Testis (tissue), 3 donors: Measurements from ENCODE around the gene MAP7D2. TPM values are rescaled to one million over a fixed set of nuclear protein-coding genes. Genes with fewer than 3 reads are reported as not detected.

Source experiments
- DNase-seq: peaks from one replicate; pipeline ENCODE4 v3.0.0-alpha.2; 2019
- H3K27ac ChIP-seq, 2 donors: fragments of 200-600 bp; sonication (generic); one replicate each; pipeline ENCODE4 v1.5.1; 2019
- H3K27me3 ChIP-seq: fragments of 200-600 bp; sonication (generic); one replicate; pipeline ENCODE4 v1.5.1; 2019
- H3K36me3 ChIP-seq: fragments of 200-600 bp; sonication (generic); one replicate; pipeline ENCODE4 v1.5.1; 2017; ENCODE audit warnings: low read depth; ENCODE audit errors: missing control alignments
- H3K4me1 ChIP-seq: fragments of 200-600 bp; sonication (generic); one replicate; pipeline ENCODE4 v1.5.1; 2019
- H3K4me3 ChIP-seq, 2 donors: fragments of 200-600 bp; sonication (generic); one replicate each; pipeline ENCODE4 v1.5.1; 2017 to 2019
- H3K9me3 ChIP-seq: fragments of 200-600 bp; sonication (generic); one replicate; pipeline ENCODE4 v1.5.1; 2017
- CTCF ChIP-seq, 3 experiments: fragments of 450-650 bp in 2 of 3; fragments of 200-600 bp in 1 of 3; sonication (generic) in 1 of 3; IDR thresholded peaks; one replicate each; pipeline ENCODE4 v1.5.1; 2016 to 2019; ENCODE audit warnings: antibody characterized with exemption in 3 of 3, mild to moderate bottlenecking in 2 of 3, moderate library complexity in 1 of 3
- POLR2A ChIP-seq: fragments of 450-650 bp; IDR thresholded peaks from one replicate; pipeline ENCODE4 v1.6.1; 2017; ENCODE audit warnings: antibody characterized with exemption, mild to moderate bottlenecking, moderate library complexity
- WGBS, 2 donors: methylation state at CpG; one replicate each; pipeline ENCODE4 v1.1.5; 2018; 5-methylcytosine and 5-hydroxymethylcytosine counted together
- intact Hi-C: fragments of 100-400 bp; cut with DNase I; formaldehyde crosslinking; loops from one replicate; pipeline ENCODE4 v1.15.1; 2023; ENCODE audit warnings: low total_unique reads
- polyA plus RNA-seq: library from polyadenylated mRNA; stranded (reverse); fragments of 350-450 nt; fragmentation: Illumina TruSeq; extraction: RNeasy Lipid Tissue Mini Kit (QIAGEN cat#74804); gene quantifications from one replicate; pipeline ENCODE4 v1.2.3, GENCODE V29; 2014; ENCODE audit warnings: low read depth, low replicate concordance; ENCODE audit not compliant: insufficient read depth
- total RNA-seq, 2 donors: library from RNA; depleted of rRNA; stranded (reverse); fragments of >200 nt; gene quantifications; one replicate each; pipeline ENCODE4 v1.2.3, GENCODE V29; 2016

Gene MAP7D2
- total and polyA plus RNA-seq, 3 donors from 2014 or later = 19.5 to 37.9 (median 36.6) TPM

- H3K36me3 ChIP-seq = no peaks in the 10 kb centered on the region
- no peaks in the 10 kb centered on the region for H3K9me3 ChIP-seq
- no peaks in the 10 kb centered on the region for H3K27me3 ChIP-seq
- no peaks in the 10 kb centered on the region for H3K4me1 ChIP-seq
- DNase-seq = no peak
- 92 to 93% methylated on average over 10 of the region's 10 CpGs for WGBS, 2 donors
- TF ChIP-seq CTCF (IDR thresholded peaks at IDR 0.05) (no peak), POLR2A (no peak)
- intact Hi-C loops = no loop called here
- H3K27ac ChIP-seq = no peak overlapping the region
- H3K4me3 ChIP-seq = no peak overlapping the region
Measured at GRCh38 chrX:20063153-20063552, 53.6 kb downstream of the MAP7D2 start.

GRCh38 chrX:20061855-20062254 is 54.9 kb downstream of the MAP7D2 start:
- 29 to 47% methylated on average over 1 of the region's 1 CpG for WGBS, 2 donors
- H3K36me3 ChIP-seq = no peaks in the 10 kb centered on the region
- H3K27me3 ChIP-seq = no peaks in the 10 kb centered on the region
- no peaks in the 10 kb centered on the region for H3K4me1 ChIP-seq
- H3K9me3 ChIP-seq = no peaks in the 10 kb centered on the region
- H3K4me3 ChIP-seq = no peak overlapping the region
- TF ChIP-seq CTCF (IDR thresholded peaks at IDR 0.05) (no peak), POLR2A (no peak)
- intact Hi-C loops = no loop called here
- no peak for DNase-seq
- no peak overlapping the region for H3K27ac ChIP-seq

GRCh38 chrX:20060961-20061748 is 55.6 kb downstream of the MAP7D2 start:
- no peaks in the 10 kb centered on the region for H3K27me3 ChIP-seq
- H3K36me3 ChIP-seq = no peaks in the 10 kb centered on the region
- H3K27ac ChIP-seq = no peak overlapping the region
- no peaks in the 10 kb centered on the region for H3K4me1 ChIP-seq
- intact Hi-C loops = no loop called here
- no peak for TF ChIP-seq CTCF (IDR thresholded peaks at IDR 0.05)
- H3K9me3 ChIP-seq = no peaks in the 10 kb centered on the region
- 85 to 91% methylated on average over 4 to 5 of the region's 5 CpGs for WGBS, 2 donors
- DNase-seq = no peak
- H3K4me3 ChIP-seq = no peak overlapping the region

GRCh38 chrX:20059467-20060128 is 57.1 kb downstream of the MAP7D2 start:
- 85 to 88% methylated on average over 5 of the region's 5 CpGs for WGBS, 2 donors
- H3K9me3 ChIP-seq = no peaks in the 10 kb centered on the region
- H3K4me3 ChIP-seq = no peak overlapping the region
- no peaks in the 10 kb centered on the region for H3K27me3 ChIP-seq
- intact Hi-C loops = no loop called here
- TF ChIP-seq POLR2A = no peak
- no peak for TF ChIP-seq CTCF (IDR thresholded peaks at IDR 0.05)
- H3K27ac ChIP-seq = no peak overlapping the region
- no peak for DNase-seq
- H3K4me1 ChIP-seq = no peaks in the 10 kb centered on the region
- no peaks in the 10 kb centered on the region for H3K36me3 ChIP-seq
